HG03442 (cell line): Measurements from ENCODE around the gene USP22.
A peak's percentile ranks its signal among the peaks of the same experiment; 100 is the strongest.

Source experiments
- ATAC-seq: cut with Tn5 transposase; IDR thresholded peaks from one replicate; pipeline ENCODE4 v1.9.1; 2021; ENCODE audit warnings: mild to moderate bottlenecking, moderate library complexity; ENCODE audit not compliant: unreplicated experiment

USP22 gene

DNA sequence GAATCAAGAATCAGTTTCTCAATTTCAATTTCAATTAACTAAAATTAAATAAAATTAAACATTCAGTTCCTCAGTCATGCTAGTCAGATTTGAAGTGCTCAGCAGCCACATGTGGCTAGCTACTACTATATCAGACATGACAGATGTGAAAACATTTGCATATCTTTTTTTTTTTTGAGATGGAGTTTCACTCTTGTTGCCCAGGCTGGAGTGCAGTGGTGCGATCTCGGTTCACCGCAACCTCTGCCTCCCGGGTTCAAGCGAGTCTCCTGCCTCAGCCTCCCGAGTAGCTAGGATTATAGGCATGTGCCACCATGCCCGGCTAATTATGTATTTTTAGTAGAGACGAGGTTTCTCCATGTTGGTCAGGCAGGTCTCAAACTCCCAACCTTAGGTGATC, 10.2 kb upstream of the USP22 start:
- peak; percentile 78 for ATAC-seq

DNA sequence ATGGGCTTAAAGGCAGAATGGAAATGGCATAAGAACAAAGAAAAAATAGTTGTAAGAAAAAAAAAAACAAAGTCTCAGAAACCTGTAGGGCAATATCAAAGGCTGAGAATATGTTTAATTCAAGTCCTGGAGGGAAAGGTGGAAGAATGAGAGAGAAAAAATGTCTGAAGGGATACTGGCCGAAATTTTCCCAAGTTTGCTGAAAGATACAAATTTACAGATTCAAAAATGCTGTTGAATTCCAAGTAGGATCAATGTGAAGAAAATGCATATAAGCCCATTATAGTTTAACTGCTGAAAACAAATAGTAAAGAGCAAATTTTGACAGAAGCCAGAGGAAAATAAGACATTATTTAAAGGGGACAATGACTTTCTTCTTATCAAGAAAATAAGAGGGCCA, 6.6 kb upstream of the USP22 start:
- no peak for ATAC-seq

DNA sequence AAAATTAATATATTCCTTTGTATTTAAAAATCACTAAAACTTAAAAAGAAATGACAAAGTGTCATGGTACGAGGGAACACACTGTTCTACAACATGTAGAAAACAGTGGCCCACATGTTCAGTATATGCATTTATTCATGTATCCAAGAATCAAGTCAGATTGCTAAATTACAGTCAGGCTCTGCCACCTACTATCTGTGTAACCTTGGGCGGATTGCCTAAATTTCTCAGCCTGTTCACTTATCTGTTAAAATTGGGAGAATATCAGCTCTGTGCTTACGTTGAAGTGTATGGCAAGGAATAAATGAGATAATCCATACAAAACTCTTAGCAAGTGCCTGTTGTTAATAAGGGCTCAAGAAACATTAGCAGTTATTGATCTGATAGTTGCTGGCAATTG, 3.4 kb upstream of the USP22 start:
- no peak for ATAC-seq

DNA sequence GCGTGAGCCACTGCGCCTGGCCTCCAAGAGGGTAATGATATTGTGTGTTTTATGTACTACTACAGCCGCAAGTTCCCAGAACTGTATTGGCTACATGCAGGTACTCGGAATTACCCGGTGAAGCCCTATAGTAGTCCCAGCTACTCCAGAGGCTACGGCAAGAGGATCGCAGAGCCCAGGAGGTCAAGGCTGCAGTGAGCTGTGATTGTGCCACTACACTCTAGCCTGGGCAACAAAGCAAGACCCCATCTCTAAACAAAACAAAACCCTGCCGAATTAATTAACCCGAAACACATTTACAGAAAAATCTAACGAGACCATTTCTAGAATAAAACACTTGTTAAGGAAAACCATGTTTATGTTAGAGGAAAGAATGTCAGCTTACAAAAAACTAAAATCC, 2.2 kb upstream of the USP22 start:
- no peak for ATAC-seq

DNA sequence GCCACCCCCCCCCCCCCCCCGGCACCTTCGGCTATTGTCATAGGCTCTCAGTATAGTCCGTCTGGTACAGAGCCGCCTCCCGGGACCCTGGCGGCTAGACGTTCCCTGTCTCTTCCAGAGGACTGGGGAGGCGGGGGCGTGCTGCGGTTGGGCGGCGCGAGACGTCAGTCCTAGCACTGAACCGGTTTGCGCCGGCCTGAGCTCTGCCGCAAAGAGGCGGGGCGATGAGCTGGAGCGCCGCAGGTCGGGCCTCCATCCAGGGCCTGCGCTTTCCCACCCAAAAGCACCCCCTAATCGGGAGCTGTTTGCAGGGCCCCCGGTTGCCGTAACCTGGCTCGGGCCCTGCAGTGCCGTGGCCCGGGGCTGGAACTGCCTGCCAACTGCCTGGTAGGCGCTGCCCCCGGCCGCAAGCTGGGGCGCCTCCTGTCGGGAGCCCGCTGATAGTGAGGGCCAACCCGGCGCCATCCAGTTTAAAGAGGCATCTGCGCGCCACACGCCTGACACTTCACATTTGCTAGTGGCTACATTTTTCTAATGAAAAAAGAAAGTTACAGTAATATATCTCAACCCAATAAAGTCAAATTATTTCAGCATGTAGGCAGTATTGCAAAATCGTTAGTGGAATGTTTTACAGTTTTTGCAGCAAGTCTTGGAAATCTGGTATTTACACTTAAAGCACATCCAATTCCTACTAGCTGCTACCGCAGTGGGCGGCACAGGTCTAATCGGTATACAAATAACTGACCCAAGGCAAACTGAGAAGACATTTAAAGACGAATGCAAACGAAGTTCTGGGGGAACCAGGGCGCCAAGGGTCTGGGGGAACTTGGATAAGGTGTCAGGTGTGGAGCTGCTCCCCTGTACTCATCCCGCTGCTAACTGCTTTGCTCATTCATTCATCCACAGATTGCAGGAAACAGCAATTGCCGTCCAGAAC, 753 bp upstream of the USP22 start:
- ATAC-seq: peak; percentile 85

DNA sequence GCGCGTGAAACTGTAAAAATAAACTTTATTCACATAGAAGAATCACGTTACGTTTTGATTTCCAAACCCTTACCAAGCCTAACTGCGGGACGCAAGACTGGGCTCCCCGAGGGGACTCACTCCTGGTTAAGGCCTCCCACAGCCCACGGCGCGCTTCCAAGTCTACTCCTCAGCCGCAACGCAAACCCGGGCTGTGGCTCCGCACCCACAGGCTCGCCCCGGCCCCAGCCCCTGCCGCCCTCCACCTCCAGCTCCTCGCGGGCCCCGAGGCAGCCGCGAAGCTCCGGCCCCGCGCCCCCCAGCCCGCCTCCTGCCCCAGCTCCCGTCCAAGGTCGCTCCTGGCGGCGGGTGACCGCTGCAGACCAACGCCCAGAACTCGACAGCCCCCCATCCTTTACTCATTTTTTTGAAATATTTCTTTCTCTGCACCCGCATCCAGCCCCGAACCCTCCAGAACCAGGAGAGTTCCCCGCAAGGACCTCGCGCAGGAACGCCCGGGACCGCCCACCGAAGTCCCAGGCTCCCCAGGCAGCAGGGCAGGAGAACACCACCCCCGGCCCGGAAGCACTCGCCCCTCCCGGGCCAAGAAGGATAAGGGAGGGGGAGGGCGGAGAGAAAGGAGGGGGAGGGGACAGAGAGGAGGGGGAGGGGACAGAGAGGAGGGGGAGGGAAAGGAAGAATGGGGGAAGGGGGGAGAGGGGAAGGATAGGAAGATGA, 912 bp downstream of the USP22 start:
- no peak for ATAC-seq

DNA sequence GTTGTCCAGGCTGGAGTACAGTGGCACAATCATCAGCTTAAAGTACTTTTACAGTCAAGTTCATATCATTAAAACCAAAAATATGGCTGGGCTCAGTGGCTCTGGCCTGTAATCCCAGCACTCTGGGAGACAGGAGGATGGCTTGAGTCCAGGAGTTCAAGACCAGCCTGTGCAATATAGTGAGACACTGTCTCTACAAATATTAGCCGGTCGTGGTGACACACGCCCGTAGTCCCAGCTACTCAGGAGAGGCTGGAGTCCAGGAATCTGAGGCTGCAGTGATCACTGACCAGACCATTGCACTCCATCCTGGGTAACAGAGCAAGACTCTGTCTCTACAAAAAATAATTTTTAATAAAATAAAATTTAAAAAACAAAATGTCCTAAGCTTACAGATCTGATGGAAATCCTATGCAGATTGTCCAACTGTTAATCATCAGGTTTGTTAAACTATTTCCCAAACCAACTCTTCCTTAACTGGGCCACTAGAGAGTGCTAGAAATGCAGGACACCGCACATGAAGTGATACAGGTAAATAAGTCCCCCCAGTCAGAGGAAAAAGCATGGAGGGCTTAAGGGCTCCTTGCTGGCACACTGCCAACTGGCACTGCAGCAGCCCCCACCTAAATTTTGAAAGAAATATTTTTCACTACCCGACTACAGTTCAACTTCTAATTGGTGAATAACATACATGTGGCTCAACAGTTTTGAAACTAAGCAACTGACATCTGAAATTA, 2.8 kb downstream of the USP22 start:
- ATAC-seq: no peak

DNA sequence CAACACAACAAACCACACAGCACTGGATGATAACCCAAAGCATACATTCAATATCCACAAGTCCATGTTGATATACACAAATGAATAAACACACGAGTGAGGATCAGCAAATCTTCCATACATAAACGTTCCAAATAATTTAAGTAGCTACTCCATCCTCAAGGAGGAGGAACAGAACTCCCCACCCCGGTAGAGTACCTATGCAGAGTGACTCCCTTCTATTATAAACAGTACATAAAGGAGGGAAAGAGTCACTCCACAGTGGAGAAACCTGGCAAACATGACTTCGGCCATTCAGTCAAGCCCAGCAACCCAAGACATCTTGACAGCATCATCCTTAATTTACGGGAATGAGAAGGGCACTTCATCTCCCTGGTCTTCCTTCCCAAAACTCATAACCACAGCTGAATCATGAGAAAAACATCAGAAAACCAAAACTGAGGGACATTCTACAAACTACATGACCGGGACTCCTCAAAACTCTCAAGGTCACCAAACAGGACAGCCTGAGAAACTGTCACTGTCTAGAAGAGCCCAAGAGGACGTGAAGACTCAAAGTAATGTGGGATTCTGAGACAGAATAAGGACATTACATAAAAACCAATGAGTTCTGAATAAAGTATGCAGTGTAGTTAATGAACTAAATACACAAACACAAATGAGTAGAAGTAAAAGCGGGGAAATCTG, 5.6 kb downstream of the USP22 start:
- no peak for ATAC-seq

DNA sequence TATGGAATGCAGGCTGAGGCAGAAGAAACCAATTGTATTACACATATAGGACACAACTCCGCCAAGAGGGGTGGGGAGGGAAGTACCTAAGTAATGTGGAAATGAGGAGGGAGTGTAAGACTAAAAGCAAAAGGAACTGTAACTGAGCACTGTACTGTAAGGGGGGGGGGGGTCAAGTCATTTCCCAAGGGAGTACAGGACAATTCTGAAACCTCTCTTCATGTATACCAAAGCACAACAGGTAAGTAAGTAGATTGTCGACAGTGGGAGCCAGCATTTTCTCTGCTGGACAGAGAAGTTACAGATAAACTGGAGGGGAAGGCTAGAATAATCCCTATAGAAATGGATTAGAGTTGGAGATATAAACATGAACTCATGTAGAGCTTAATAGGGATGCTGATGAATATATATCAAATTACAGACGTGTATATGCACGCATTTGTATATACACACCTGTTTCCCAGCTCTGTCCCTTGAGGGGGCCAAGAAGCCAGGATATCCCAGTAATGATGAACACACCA, 6.4 kb downstream of the USP22 start:
- no peak for ATAC-seq

DNA sequence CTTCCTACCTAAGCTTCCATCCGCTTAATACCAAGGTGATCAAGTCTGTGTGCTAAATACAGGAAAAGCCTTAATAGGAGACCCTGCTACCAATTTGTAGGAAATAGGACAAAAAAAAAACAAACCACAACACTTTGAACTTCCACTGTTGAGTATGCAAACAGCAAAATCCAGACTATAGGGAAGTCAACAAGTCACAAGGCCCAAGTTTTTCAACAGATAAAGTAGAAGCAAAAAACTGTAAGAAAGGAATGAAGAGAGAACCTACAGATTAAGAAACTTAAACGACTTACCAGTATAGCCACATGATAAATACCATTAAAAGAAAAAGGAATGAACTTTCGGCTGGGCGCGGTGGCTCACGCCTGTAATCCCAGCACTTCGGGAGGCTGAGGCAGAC, 7.4 kb downstream of the USP22 start:
- ATAC-seq: no peak

DNA sequence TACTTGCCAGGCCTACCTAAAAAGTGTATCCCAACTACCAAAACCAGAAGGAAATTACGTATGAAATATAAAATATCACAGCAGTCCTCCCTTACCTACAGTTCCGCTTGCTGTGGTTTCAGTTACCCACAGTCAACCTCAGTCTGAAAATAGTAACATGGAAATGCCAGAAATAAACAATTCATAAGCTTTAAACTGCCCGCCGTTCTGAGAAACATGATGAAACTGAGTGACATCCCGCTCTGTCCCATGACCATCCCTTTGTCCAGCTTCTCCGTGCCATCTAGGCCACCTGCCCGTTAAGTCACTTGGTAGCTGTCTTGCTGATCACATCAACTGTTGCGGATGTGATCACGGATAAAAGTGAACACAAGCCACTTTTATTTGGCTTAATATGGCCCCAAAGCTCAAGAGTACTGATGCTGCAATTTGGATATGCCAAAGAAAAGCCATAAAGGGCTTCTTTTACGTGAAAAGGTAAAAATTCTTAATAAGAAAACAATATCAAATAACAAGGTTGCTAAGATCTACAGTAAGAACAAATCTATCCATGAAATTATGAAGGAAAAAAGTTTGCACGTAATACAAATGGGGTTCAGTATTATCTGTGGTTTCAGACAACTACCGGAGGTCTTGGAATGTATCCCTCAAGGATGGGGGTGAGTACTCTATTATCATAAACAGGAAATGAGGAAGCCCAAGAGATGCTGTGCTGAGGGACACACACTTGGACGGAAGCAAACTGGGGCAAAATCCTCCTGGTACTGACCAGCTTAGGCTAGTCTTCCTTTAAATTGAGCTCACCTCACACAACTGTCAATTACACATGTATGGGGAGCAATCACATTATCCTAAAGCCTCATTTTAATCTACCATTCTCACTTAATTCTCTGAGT, 8.2 kb downstream of the USP22 start:
- peak; percentile 63 for ATAC-seq

DNA sequence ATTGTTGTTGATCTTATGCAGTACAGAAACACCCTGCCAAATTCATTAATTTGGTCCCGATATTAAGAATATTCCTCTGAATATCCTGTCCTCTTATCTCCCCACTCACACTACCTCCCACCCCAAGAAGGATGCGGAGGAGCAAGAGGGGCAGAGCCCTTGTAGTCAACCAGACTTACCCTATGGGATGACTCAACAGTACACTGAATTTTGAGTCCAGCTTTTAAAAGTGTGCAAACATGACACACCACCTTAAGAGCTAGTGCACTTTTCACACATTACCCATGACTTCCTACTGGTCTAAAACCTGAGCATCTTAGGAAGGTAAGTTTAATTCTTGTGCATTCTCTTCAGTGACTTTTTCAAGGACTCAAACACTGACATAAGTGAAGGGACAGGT, 9.5 kb downstream of the USP22 start:
- no peak for ATAC-seq

DNA sequence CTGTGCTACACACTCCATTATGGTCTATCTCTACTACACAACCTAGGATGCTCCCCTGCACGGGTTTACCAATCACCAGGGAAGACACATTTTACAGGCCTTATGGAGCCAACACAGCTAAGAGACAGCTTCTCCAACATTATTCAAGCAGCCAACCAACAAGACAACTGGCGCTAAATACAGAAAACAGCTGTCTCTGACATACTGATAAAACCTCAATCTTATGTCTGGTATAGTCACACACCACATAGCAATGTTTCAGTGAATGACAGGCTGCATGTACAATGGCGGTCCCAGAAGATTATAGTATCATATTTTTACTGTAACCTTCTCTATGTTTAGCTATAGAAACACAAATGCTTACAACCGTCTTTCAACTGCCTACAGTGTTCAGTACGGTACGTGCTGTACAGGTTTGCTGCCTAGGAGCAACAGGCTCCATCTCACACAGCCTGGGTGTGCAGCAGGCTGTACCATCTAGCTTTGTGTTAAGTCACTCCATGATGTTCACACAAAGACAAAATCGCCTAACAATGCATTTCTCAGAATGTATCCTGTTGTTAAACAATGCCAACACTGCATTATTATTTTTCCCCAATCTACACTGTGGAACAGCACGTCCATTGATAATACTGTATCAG, 10.9 kb downstream of the USP22 start:
- no peak for ATAC-seq

DNA sequence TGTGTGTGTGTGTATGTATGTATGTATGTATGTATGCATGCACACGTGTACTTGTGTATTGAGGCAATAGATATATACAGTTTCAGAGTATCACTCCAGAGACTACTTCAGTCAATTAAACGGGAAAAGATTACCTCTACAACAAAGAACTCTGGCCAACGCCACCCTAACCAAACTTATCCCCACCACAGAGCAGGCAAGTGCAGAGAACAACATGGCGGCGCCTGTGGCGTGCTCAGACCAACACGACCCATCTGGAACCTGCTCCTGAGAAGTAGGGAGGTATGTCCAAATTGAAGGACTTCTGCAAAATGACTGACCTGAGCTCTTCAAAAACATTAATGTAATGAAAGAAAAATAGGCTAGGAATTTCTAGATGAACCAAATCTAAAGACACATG, 12.4 kb downstream of the USP22 start:
- no peak for ATAC-seq

DNA sequence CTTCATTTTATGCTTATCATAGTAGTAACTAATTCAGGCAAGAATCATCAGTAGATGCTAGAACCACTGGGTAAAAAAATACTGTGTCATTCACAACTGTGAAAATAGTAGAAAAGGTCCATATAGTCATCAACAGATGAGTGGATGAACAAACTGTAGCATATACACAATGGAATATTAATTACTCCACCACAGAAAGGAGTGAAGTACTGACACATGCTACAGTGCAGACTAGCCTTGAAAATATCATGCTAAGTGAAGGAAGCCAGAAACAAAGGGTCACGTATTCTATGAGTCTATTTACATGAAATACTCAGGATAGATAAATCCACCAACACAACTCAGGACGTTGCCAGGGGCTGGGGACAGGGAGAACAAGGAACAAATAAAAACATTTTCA, 13.3 kb downstream of the USP22 start:
- ATAC-seq: no peak

DNA sequence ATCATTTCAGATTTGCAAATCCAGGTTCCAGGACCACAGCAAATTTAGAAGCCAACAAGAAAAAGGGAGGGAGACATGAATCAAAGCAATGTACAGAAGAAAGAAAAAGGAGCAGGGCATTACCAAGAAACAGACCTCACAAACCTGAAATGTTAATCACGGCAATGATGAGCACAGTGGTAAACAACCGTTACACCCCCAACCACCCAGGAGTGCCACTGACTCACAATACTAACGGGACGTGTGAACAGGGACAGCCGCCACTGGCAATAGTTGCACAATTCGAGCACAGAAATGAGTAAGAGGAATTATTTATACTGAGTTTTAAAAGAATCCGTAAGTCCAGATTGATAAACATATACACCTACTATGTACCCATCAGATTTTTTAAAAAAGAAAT, 13.8 kb downstream of the USP22 start:
- ATAC-seq: no peak

DNA sequence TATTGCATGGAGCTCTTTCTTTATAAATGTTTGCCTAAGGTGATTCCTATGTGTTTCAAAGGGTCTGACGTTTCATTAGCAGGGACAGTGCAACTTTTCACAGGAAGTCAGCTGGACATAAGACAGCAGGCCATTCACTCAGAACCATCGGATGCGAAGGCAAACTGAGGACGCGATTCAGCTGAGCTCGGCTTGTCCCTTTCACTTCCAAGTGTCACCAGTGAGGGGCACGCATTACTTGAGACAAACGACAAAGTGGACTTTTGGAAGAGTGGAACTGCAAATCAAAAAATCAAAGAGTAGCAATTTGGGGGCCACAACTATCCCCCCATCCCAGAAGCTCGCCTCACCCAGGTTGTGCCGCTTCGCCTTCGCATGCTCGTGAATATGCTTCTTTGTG, 14.6 kb downstream of the USP22 start:
- ATAC-seq: no peak

DNA sequence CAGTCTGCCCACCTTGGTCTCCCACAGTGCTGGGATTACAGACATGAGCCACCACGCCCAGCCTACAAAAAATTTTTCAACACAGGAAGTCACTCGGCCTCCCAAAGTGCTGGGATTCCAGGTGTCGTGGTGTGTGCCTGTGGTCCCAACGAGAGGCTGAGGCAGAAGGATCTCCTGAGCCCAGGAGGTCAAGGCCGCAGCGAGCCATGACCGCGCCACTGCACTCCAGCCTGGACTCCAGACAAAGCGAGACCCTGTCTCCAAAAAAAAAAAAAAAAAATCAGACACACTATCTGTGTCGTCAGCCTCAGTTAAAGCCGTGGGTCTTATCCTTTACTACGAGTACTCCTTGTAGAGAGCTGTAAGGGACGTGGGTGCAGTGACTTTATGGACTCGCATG, 15.8 kb downstream of the USP22 start:
- no peak for ATAC-seq

DNA sequence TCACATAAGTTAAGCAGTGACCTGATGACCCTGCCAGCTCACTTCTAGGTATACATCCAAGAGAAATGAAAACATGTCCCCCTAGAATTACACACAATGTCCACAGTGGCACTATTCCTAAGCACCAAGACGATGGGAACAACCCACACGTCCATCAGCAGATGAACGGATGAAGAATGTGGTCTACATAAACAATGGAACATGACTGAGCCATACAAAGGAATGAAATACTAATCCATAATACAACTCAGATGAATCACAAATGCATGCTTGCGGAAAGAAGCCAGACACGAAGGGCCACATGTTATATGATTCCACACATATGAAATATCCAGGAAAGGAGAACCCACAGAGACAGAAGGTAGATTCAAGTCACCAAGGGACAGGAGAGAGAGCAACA, 17.4 kb downstream of the USP22 start:
- no peak for ATAC-seq
